A673 (cell line): ENCODE measurements around the gene SEC14L5.

Experiments
- CTCF ChIP-seq: fragments of 300-800, 200-600 bp; sonication (generic); conservative IDR thresholded peaks from 2 replicates; pipeline ENCODE4 v1.5.1; 2017; ENCODE audit warnings: low read depth, mild to moderate bottlenecking, antibody characterized with exemption, low read length, moderate library complexity, mixed read lengths
- EZH2 ChIP-seq: fragments of 200-600 bp; sonication (generic); IDR thresholded peaks from 2 replicates; pipeline ENCODE4 v1.6.1; 2017; ENCODE audit warnings: borderline replicate concordance, low read depth, mild to moderate bottlenecking, mixed read lengths, antibody characterized with exemption, low read length; ENCODE audit not compliant: poor library complexity, severe bottlenecking

- TF ChIP-seq CTCF (no peak), EZH2 (peak; percentile 55)
These were observed 20.9 kb upstream of the SEC14L5 start, which contains the start of gene PPL for GRCh38 chr16:4936991-4937781.
